Left renal cortex interstitium (tissue), 4 donors: ENCODE results near the gene F12. TPM values are rescaled to one million over a fixed set of nuclear protein-coding genes. Genes with fewer than 3 reads are reported as not detected.

Experiments used
- DNase-seq, 4 donors: peaks; one replicate each; pipeline ENCODE4 v3.0.0-alpha.2; 2013; ENCODE audit warnings: low read depth in 4 of 4, low spot score in 2 of 4, missing footprints in 1 of 4
- polyA plus RNA-seq, 4 donors: library from polyadenylated mRNA; unstranded; fragments of 120-200 nt; gene quantifications; one replicate each; pipeline ENCODE4 v1.2.1, GENCODE V29; 2013; ENCODE audit not compliant: insufficient read length in 4 of 4

F12 gene
- polyA plus RNA-seq, 4 donors: 4.2 to 19.8 (median 10.8) TPM

DNA sequence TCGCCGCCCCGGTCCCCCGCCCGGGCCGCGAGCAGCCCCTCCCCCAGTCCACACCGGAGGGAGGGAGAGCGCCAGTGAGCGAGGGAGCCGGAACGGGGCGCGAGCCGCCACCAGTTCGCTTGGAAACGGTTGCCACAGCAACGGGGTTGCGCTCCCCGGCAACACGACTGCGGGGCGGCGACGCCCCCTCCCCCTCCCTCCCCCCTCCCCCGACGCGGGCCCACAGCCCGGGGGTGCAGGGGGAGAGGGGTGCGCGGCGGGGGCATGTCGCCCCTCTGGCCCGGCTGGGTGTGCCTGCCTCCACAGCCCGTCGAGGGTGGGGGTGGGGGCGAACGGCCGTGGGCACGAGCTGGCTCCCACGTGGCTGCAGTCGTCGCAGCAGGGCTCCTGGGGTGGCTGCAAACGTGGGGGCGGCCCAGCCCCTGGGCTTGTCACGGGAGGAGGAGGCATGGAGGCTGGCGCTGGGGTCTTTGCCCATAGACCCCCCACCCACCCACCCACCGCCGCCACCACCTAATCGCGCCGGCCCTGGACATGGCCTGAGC lies 37.8 kb upstream of the F12 start:
- peak in 1 of 4 donors; percentile 58 for DNase-seq

- DNase-seq: peak in 2 of 4 donors; percentile 46 to 48
Observed at GRCh38 chr5:177446200-177447065, 37.1 kb upstream of the F12 start, which contains the start of gene PRR7. Gene PRR7, plus strand, starts transcription at chr5:177446814. Its CDS starts 8,254 bp downstream, at chr5:177455068.

- no peak for DNase-seq
Observed at GRCh38 chr5:177445917-177446199, 36.5 kb upstream of the F12 start.

- DNase-seq: no peak
Observed at GRCh38 chr5:177445052-177445916, 35.9 kb upstream of the F12 start.

- no peak for DNase-seq
Observed at GRCh38 chr5:177444106-177445051, 35.0 kb upstream of the F12 start.

DNA sequence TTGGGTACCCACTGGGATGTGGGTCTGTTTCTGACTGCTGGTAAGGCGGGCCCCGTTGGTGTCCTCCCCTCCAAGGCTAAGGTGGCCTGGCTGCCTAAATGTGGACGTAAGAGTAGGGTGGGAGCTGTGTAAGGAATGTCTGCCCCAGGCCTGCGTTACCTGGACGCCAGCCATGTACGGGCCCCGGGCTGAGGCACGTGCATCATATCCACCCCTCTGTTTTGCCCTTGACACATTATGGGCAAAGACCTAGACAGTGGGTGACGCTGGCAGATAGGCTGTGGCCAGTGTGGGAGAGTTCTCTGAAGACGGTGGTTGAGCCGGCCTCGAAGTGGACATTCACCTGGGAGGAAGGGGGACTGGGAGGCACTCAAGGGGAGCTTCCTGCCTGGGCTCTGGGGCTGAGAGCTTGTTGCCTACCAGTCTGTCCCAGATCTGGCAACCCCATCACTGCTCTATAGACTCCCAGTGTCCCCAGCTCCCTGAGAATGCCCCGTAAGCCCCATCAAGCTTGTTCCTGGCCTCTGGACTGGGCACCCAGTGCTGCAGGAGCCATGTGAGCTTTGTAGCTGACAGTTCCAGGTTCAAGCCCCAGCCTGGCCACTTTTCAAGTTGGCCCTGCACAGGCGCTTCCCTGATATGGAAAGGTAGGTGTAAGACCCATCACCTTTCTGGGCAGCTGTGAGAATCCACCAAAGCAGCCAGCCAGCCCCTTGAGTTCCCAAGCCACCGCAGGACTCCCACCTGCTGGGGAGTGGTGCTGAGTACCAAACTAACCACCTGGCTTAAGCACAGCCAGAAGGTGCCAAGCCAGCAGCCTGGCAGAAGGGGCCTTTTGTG lies 34.0 kb upstream of the F12 start:
- DNase-seq: no peak

- no peak for DNase-seq
Observed at GRCh38 chr5:177442066-177442826, 32.9 kb upstream of the F12 start.

DNA sequence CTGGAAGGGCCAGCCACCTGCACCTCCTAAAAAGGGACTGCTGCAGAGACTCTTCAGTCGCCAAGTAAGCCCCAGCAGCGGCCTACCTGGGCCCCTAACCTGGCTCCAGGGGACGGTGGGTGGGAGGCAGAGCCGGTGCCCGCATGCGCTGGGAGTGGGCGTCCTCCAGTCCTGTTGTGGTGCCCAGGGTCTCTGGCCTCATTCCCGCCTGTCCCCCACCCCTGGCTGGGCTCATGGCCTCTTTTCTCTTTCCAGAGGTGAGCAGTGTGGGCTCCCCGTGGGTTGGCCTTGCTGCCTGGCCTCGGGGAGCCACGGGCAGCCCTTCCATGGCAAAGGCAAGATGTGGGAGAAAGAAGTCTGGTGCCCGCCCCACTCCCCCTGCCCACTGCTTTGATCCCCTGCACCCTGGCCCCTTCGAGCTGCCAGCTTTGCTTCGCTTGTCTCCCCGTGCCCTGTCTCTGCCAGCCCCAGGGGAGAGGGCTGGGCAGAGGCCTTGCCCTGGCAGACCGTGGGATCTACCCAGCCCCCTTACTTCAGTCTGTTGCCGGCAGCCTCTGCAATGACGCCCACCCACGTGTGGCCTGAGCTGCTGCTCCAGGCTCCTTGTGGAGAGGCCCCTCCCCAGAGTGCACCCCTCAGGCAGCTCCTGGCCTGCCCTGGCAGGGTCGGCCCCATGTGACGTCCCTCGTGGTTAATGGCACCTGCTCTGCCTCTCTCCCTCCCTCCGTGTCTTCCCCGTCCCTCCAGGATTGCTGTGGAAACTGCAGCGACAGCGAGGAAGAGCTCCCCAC lies 31.8 kb upstream of the F12 start:
- no peak for DNase-seq

DNA sequence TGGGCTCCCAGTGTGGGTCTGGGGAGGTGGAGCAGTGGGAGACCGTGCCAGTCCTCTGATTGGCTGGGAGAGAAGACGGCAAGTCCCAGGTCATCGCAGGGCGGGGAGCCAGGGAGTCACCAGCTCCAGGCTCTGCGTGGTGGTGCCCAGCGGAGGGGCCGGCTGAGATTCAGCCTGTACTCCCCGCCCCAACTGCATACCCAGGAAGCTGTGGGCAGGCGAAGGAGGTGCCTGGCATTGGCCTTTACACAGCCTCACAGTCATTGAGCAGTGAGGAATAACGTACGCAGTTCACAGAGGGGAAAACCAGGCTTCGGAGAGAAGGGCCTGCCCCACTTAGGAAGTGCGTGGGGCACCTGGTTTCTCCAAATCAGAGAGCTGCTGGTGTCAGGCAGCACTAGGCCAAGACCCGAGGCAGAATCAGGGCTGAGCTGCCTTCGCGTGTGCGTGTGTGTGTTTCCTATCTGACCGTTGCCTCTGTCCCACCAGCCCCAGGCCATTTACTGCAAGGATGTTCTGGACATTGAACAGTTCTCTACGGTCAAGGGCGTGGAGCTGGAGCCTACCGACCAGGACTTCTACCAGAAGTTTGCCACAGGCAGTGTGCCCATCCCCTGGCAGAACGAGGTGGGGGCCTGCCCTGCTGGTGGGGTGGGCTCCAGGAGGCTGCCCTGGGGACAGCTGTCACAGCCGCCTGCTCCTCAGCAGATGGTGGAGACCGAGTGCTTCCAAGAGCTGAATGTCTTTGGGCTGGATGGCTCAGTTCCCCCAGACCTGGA lies 31.0 kb upstream of the F12 start:
- no peak for DNase-seq

DNA sequence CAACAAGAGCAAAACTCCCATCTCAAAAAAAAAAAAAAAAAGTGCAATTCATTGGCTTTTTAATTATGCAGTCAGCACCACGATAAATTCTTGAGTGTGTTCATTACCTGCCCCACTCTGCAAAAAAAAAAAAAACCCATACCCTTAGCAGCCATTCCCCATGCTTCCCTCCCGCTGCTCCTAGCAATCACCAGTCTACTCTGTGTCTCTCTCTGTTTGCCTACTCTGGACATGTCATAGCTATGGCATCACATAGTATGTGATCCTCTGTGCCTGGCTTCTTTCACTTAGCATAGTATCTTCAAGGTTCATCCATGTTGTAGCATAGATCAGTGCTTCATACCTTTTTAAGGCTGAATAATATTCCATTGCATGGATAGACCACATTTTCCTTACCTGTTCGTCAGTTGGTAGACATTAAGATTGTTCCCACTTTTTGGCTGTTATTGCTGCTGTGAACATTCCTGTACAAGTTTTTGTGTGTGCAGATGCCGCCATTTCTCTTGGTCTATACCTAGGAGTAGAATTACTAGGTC lies 30.2 kb upstream of the F12 start:
- no peak for DNase-seq

GRCh38 chr5:177438468-177438867 lies 29.1 kb upstream of the F12 start:
- DNase-seq: no peak

GRCh38 chr5:177437623-177438022 lies 28.3 kb upstream of the F12 start:
- DNase-seq: no peak

DNA sequence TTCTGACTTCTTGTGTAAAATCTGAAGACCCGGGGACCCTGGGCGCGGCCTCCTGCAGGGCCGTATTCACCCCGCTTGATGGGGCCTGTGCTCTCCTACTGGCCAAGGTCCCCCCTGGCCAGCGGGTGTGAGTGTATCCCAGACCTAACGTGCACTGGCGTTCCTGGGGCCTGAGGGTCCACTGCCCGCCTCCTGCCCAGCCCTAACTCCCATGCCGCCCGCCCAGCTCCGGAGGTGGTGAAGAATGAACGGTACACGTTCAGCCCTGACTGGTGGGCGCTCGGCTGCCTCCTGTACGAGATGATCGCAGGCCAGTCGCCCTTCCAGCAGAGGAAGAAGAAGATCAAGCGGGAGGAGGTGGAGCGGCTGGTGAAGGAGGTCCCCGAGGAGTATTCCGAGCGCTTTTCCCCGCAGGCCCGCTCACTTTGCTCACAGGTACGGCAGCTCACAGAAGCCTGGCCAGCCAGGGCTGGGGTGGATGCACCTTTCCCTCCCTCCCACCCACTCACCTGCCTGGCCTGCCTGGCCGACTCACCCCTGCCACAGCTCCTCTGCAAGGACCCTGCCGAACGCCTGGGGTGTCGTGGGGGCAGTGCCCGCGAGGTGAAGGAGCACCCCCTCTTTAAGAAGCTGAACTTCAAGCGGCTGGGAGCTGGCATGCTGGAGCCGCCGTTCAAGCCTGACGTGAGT lies 26.6 kb upstream of the F12 start:
- DNase-seq: no peak

- DNase-seq: no peak
Observed at GRCh38 chr5:177434942-177435738, 25.8 kb upstream of the F12 start.

GRCh38 chr5:177434437-177434836 lies 25.1 kb upstream of the F12 start:
- DNase-seq: no peak
